GM12878 (cell line): ENCODE data around the gene TPGS1. TPM values are rescaled to one million over a fixed set of nuclear protein-coding genes. Genes with fewer than 3 reads are reported as not detected.
A peak's percentile ranks its signal among the peaks of the same experiment; 100 is the strongest.

ENCODE experiments used
- ATF3 ChIP-seq: IDR thresholded peaks from 2 replicates; pipeline ENCODE4 v1.6.1; 2011; ENCODE audit warnings: low read depth, mild to moderate bottlenecking, low read length, moderate library complexity, borderline replicate concordance; ENCODE audit errors: extremely low read depth
- BCL3 ChIP-seq: IDR thresholded peaks from 2 replicates; pipeline ENCODE4 v1.6.1; 2011; ENCODE audit warnings: borderline replicate concordance, low read depth, mild to moderate bottlenecking, moderate library complexity, low read length; ENCODE audit not compliant: insufficient read depth, poor library complexity, severe bottlenecking
- E4F1 ChIP-seq: fragments of 450-650 bp; IDR thresholded peaks from 2 replicates; pipeline ENCODE4 v1.6.1; 2018; ENCODE audit warnings: borderline replicate concordance, mild to moderate bottlenecking; ENCODE audit not compliant: partially characterized antibody
- EP300 ChIP-seq, 2 experiments: fragments of 150-350 bp in 1 of 2; IDR thresholded peaks; 2 replicates each; pipeline ENCODE4 v1.6.1; 2011 to 2012; ENCODE audit warnings: low read depth in 2 of 2, low read length in 2 of 2, borderline replicate concordance in 1 of 2, improper control_type of control experiment in 1 of 2, inconsistent platforms in 1 of 2; ENCODE audit not compliant: control insufficient read depth in 1 of 2
- FOS ChIP-seq: IDR thresholded peaks from 3 replicates; pipeline ENCODE4 v1.6.1; 2011; ENCODE audit warnings: borderline replicate concordance; ENCODE audit not compliant: insufficient read length; ENCODE audit errors: extremely low read depth
- FOXK2 ChIP-seq: fragments of 450-650 bp; IDR thresholded peaks from 2 replicates; pipeline ENCODE4 v1.6.1; 2017; ENCODE audit warnings: mild to moderate bottlenecking, moderate library complexity
- FOXM1 ChIP-seq: IDR thresholded peaks from 2 replicates; pipeline ENCODE4 v1.6.1; 2012; ENCODE audit warnings: low read depth, mild to moderate bottlenecking, inconsistent platforms, low read length, moderate library complexity
- IKZF1 ChIP-seq: fragments of 450-650 bp; conservative IDR thresholded peaks from 2 replicates; pipeline ENCODE4 v1.6.1; 2017; ENCODE audit warnings: antibody characterized with exemption, mild to moderate bottlenecking
- POU2F2 ChIP-seq: IDR thresholded peaks from 3 replicates; pipeline ENCODE4 v1.6.1; 2011; ENCODE audit warnings: low read depth, mild to moderate bottlenecking, low read length, borderline replicate concordance
- RBBP5 ChIP-seq: fragments of 200-600 bp; sonication (generic); conservative IDR thresholded peaks from 2 replicates; pipeline ENCODE4 v1.6.1; 2016
- RCOR1 ChIP-seq: conservative IDR thresholded peaks from 2 replicates; pipeline ENCODE4 v1.6.1; 2012; ENCODE audit warnings: low read depth, low read length, improper control_type of control experiment
- RUNX3 ChIP-seq: IDR thresholded peaks from 2 replicates; pipeline ENCODE4 v1.6.1; 2012; ENCODE audit warnings: low read length, inconsistent platforms
- SIN3A ChIP-seq: IDR thresholded peaks from 2 replicates; pipeline ENCODE4 v1.6.1; 2012; ENCODE audit warnings: low read depth, low read length, improper control_type of control experiment
- SKIL ChIP-seq: fragments of 450-650 bp; IDR thresholded peaks from 2 replicates; pipeline ENCODE4 v1.6.1; 2017; ENCODE audit warnings: mild to moderate bottlenecking, low read depth, inconsistent platforms; ENCODE audit not compliant: poor library complexity, severe bottlenecking
- SMAD1 ChIP-seq: fragments of 450-650 bp; IDR thresholded peaks from 2 replicates; pipeline ENCODE4 v1.6.1; 2018; ENCODE audit warnings: mild to moderate bottlenecking, low read depth; ENCODE audit not compliant: partially characterized antibody
- TAF1 ChIP-seq: IDR thresholded peaks from 2 replicates; pipeline ENCODE4 v1.6.1; 2011; ENCODE audit warnings: mild to moderate bottlenecking, low read depth, low read length, borderline replicate concordance
- ZBED1 ChIP-seq: IDR thresholded peaks from 2 replicates; pipeline ENCODE4 v1.6.1; 2016; ENCODE audit warnings: borderline replicate concordance
- ZBTB40 ChIP-seq: fragments of 450-650 bp; IDR thresholded peaks from 2 replicates; pipeline ENCODE4 v1.6.1; 2016; ENCODE audit warnings: mild to moderate bottlenecking, moderate library complexity, borderline replicate concordance
- polyA plus RNA-seq, 11 experiments: library from polyadenylated mRNA; depleted of rRNA in 4 of 11; unstranded in 6 of 11; stranded (reverse) in 5 of 11; fragments of >200 nt; fragmentation: Nextera tagmentation in 4 of 11; fragmentation: Illumina TruSeq in 1 of 11; extraction: Ambion mirVana in 4 of 11; extraction: Trizol in 1 of 11; gene quantifications; 1 replicate in 1 of 11; 2 replicates in 10 of 11; pipeline versions ENCODE4 v1.2.1 to v1.2.3, GENCODE V29; 2011 to 2016; ENCODE audit warnings: inconsistent platforms in 2 of 11, missing spikeins in 2 of 11, low read depth in 1 of 11
- total RNA-seq, 4 experiments: library from RNA; depleted of rRNA in 3 of 4; stranded (reverse); fragments of >200 nt in 3 of 4; fragmentation: Illumina TruSeq in 1 of 4; extraction: Trizol in 1 of 4; gene quantifications; 2 replicates each; pipeline versions ENCODE4 v1.2.1 to v1.2.3, GENCODE V29; 2013 to 2021

TPGS1 gene
- total and polyA plus RNA-seq, 10 of the 15 experiments (the other 5 are each of a cell fraction or from before 2014, with no cell fraction given): 0.24 to 24.7 (median 7.7) TPM; not detected in 2

GRCh38 chr19:511101-511851, 4.0 kb downstream of the TPGS1 start (continued):
- TF ChIP-seq E4F1 (no peak), SIN3A (no peak), BCL3 (no peak), POU2F2 (peak; percentile 36; the same call in 1 of the 3 replicates), IKZF1 (0 out of 2 replicates have a peak, but pooled peaks have one; percentile 42), SKIL (no peak), SMAD1 (no peak), ZBTB40 (0 out of 2 replicates have a peak, but pooled peaks have one; percentile 12), RBBP5 (no peak), RCOR1 (no peak), FOS (no peak), FOXM1 (no peak), TAF1 (no peak), ATF3 (no peak), ZBED1 (no peak), EP300 (IDR thresholded peaks at IDR 0.05; ENCODE audit: borderline replicate concordance in 1 of 2, control insufficient read depth in 1 of 2, low read depth in 2 of 2, low read length in 2 of 2) (no peak), FOXK2 (no peak), RUNX3 (no peak)
